NCI-H1105 (cell line): ENCODE data around the gene HCLS1.
"Not testable (repeated sequence)": the region's sequence is repeated elsewhere in the genome, so short reads cannot be mapped to it uniquely, and the experiment has no call there.

Experiments
- DNase-seq: peaks from one replicate; lab custom pipeline; 2025; lab: John Stamatoyannopoulos, UW

The HCLS1 gene

DNA sequence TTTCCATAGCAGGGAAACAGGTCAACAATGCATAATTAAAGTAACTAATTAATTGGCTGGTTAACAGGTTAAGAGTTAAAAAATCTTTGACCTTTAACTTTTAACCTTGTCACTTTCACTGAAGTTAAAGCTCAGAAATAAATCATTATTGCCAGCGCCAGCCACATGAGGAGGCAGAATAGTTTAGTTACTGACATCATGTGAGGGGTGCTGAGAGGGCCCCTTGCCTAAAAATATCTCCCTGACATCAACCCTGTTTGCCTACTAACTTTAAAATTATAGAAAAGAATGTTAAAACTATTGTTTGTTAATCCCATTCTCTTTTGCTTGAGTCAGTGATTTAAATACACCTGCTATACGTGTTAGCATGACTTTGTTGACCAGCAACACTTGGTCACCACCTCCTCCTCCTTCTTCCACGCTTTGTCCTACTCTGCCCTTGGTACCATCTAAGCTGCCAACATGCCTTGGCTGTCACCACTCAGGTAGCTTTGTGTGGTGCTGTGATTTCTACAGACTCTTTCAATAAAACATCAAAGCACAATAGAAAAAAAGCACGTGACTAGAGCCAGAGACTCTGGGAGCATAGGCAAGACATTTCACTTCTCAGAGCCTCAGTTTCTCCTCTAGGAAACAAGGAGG, 64.8 kb downstream of the HCLS1 start:
- no peak for DNase-seq

DNA sequence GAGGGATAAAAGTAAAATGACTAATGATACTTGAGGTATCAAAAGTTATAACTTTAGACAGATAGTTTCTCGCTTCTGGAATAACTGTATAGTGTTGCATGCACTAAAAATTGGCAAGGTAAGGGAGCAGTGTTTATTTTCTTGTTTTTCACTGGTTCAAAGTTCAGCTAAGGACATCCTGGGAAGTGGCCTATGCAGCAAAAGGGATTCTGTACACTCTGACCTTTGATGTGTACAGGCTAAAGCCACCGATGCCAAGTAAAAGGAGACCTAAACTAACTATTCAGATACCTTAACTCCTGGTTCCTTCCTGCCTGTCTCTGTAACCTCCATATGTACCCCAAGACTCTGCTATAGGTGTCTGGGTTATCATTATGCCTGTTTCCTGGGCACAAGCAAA, 65.9 kb downstream of the HCLS1 start:
- no peak for DNase-seq

- DNase-seq = not testable (repeated sequence)
Measured at GRCh38 chr3:121593806-121594205, 66.9 kb downstream of the HCLS1 start.

DNA sequence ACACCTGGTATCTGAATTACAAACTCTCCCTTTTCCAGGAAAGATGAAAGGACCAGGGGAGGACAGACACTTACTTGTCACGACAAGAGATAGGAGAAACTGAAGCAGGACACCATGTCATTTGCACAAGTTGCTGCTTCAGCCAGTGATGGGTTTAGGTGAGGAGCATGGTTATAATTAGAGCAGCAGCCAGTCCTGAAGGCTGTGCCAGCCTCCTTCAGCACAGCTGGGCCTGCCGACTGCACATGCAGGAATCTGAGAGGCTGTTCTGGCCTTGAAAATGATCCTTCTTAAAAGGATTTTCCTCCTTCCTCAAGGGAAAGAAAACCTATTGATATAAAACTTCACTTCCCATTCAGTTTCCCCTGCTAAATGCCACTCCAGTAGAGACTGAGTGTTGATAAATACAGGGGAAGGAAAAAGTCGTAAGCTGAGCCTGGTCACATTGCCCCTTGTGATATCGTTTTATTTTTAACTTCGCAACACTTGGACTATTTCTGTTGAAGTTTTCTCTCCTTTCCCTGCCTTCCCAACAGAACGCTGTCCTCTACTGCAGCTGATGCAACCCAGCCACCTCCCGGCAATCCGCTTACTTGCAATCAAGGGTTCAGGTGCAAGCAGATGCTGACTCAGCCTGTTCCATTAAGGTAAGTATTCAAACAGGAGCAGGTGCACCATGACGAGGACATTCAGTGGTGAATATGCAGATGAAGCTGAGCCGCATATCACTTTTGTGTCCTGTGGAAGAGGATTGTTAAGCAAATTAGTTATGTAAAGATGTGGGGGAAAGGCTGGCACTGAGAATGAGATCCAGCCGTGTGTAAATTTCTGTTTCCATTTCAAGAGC, 67.6 kb downstream of the HCLS1 start, which contains the start of gene FBXO40:
Gene FBXO40 (plus strand): TSS at position 524 of the 847 bp plus-strand sequence. CDS start 27,197 bp downstream, outside the sequence.
- DNase-seq = peak; percentile 97

DNA sequence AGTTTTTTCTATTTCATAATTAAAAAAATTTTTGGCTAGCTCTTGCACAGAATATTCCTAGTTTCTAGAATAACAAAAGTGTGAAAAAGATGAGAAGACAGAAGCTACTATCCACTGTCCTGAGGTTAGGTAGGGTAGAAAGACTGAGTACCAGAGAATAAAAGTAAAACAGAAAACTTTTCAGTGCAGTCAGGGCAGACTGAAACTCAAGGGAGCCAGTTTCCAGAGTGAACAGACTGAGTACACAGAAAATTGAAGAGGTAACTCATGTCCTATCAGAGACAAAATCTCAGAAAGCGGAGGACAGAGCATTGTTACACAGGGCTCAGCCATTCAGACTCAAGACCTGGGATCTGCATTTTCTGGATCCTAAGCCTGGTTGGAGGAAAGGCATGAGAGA, 76.3 kb downstream of the HCLS1 start:
- DNase-seq = no peak

DNA sequence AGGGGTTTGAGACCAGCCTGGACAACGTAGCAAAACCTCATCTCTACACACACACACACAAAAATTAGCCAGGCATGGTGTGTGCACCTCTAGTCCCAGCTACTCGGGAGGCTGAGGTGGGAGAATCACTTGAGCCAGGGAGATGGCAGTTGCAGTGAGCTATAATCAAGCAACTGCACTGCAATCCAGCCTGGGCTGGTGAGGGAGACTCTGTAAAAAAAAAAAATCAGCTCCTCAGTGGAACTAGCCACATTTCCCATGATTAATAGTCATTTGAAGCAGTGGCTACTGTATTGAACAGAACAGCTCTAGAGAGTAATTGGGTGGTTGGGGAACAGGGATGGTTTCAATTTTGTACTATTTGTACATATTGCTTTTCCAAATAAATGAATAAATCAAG, 79.0 kb downstream of the HCLS1 start:
- DNase-seq = no peak
